HepG2 (cell line): Measurements from ENCODE around the gene NTMT1. TPM values are rescaled to one million over a fixed set of nuclear protein-coding genes. Genes with fewer than 3 reads are reported as not detected.

ENCODE experiments used
- ATAD3A ChIP-seq: sonication (generic); formaldehyde crosslinking; IDR thresholded peaks from 2 replicates; pipeline ENCODE4 v1.4.0; 2020; ENCODE audit warnings: missing genetic modification reagents
- DMAP1 ChIP-seq: IDR thresholded peaks from 2 replicates; pipeline ENCODE4 v1.6.1; 2016
- FOSL1 ChIP-seq: sonication (generic); formaldehyde crosslinking; IDR thresholded peaks from 2 replicates; pipeline ENCODE4 v1.9.0; 2021; ENCODE audit warnings: missing genetic modification reagents, borderline replicate concordance
- FOXO4 ChIP-seq: sonication (generic); formaldehyde crosslinking; conservative IDR thresholded peaks from 2 replicates; pipeline ENCODE4 v1.8.1; 2023; ENCODE audit warnings: missing genetic modification reagents
- HIVEP1 ChIP-seq: sonication (generic); formaldehyde crosslinking; IDR thresholded peaks from 2 replicates; pipeline ENCODE4 v1.4.0; 2020; ENCODE audit warnings: mild to moderate bottlenecking, missing genetic modification reagents
- HMG20B ChIP-seq: conservative IDR thresholded peaks from 2 replicates; pipeline ENCODE4 v1.6.1; 2016; ENCODE audit warnings: missing genetic modification reagents, missing compliant biosample characterization
- KAT7 ChIP-seq: IDR thresholded peaks from 2 replicates; pipeline ENCODE4 v1.6.1; 2018; ENCODE audit warnings: borderline replicate concordance, missing compliant biosample characterization
- MEIS1 ChIP-seq: sonication (generic); formaldehyde crosslinking; IDR thresholded peaks from 2 replicates; pipeline ENCODE4 v1.9.0; 2021; ENCODE audit warnings: mild to moderate bottlenecking, missing genetic modification reagents, moderate library complexity, borderline replicate concordance
- PAX8 ChIP-seq: sonication (generic); formaldehyde crosslinking; IDR thresholded peaks from 2 replicates; pipeline ENCODE4 v1.8.0; 2022; ENCODE audit warnings: mild to moderate bottlenecking, missing genetic modification reagents, borderline replicate concordance
- SOX6 ChIP-seq, 2 experiments: fragments of 450-650 bp in 1 of 2; sonication (generic) in 1 of 2; formaldehyde crosslinking in 1 of 2; IDR thresholded peaks; 2 replicates each; pipeline versions ENCODE4 v1.4.0 to v1.6.1; 2017 to 2020; ENCODE audit warnings: antibody characterized with exemption in 1 of 2, mild to moderate bottlenecking in 1 of 2, missing genetic modification reagents in 1 of 2
- ZBTB37 ChIP-seq: sonication (generic); formaldehyde crosslinking; IDR thresholded peaks from 2 replicates; pipeline ENCODE4 v1.4.0; 2020; ENCODE audit warnings: mild to moderate bottlenecking, missing genetic modification reagents
- ZFP37 ChIP-seq: sonication (generic); formaldehyde crosslinking; IDR thresholded peaks from 2 replicates; pipeline ENCODE4 v1.4.0; 2020; ENCODE audit warnings: missing genetic modification reagents, borderline replicate concordance
- ZNF230 ChIP-seq: sonication (generic); formaldehyde crosslinking; IDR thresholded peaks from 2 replicates; pipeline ENCODE4 v1.4.0; 2020; ENCODE audit warnings: mild to moderate bottlenecking, missing genetic modification reagents
- ZNF318 ChIP-seq: sonication (generic); formaldehyde crosslinking; IDR thresholded peaks from 2 replicates; pipeline ENCODE4 v1.4.0; 2020; ENCODE audit warnings: mild to moderate bottlenecking, missing genetic modification reagents
- ZNF557 ChIP-seq: sonication (generic); formaldehyde crosslinking; IDR thresholded peaks from 2 replicates; pipeline ENCODE4 v1.4.0; 2020; ENCODE audit warnings: missing genetic modification reagents
- ZNF576 ChIP-seq: sonication (generic); formaldehyde crosslinking; IDR thresholded peaks from 2 replicates; pipeline ENCODE4 v1.4.0; 2020; ENCODE audit warnings: mild to moderate bottlenecking, missing genetic modification reagents
- ZNF841 ChIP-seq: sonication (generic); formaldehyde crosslinking; IDR thresholded peaks from 2 replicates; pipeline ENCODE4 v1.8.1; 2023; ENCODE audit warnings: missing genetic modification reagents, borderline replicate concordance
- polyA plus RNA-seq, 8 experiments: library from polyadenylated mRNA; depleted of rRNA in 3 of 8; stranded (reverse) in 7 of 8; unstranded in 1 of 8; fragments of >200 nt; fragmentation: Illumina TruSeq in 4 of 8; extraction: Trizol in 4 of 8; gene quantifications; 2 replicates each; pipeline versions ENCODE4 v1.2.1 to v1.2.3, GENCODE V29; 2011 to 2016; ENCODE audit warnings: low read depth in 4 of 8, missing spikeins in 1 of 8, mixed read lengths in 1 of 8; ENCODE audit not compliant: insufficient read depth in 1 of 8
- total RNA-seq, 5 experiments: library from RNA; depleted of rRNA; stranded (reverse); fragments of >200 nt; fragmentation: Illumina TruSeq; extraction: Trizol; gene quantifications; 2 replicates each; pipeline ENCODE4 v1.2.3, GENCODE V29; 2016; ENCODE audit warnings: low read depth in 1 of 5

The NTMT1 gene
- total and polyA plus RNA-seq, 2 of the 13 experiments (the other 11 are each of a cell fraction or from before 2014, with no cell fraction given), result 49.1 to 53.8 TPM

- TF ChIP-seq DMAP1 (CRISPR knock-in tag) (no peak; the same call in 1 of the 2 replicates), SOX6 (IDR thresholded peaks at IDR 0.05) (no peak), SOX6 (CRISPR knock-in tag; IDR thresholded peaks at IDR 0.05) (no peak; the same call in 1 of the 2 replicates), PAX8 (CRISPR knock-in tag) (no peak; the same call in 1 of the 2 replicates), ZNF576 (CRISPR knock-in tag) (no peak), ZFP37 (CRISPR knock-in tag) (no peak), ZNF557 (CRISPR knock-in tag) (no peak), ZBTB37 (CRISPR knock-in tag) (no peak), HIVEP1 (no peak), ZNF841 (no peak), KAT7 (CRISPR knock-in tag) (no peak), HMG20B (no peak), FOXO4 (CRISPR knock-in tag) (no peak), ZNF230 (peak; percentile 57; the same call in 1 of the 2 replicates), MEIS1 (no peak), ATAD3A (no peak), FOSL1 (CRISPR knock-in tag) (no peak), ZNF318 (CRISPR knock-in tag) (no peak; the same call in 1 of the 2 replicates)
Observed at GRCh38 chr9:129596541-129597331, 29.2 kb upstream of the NTMT1 start (continued).
